Activated CD4-positive, CD25-positive, alpha-beta regulatory T cell treated with anti-CD3 and anti-CD28 coated beads, Interleukin-2, amount 50 U/mL, for 72 hours (primary cell): ENCODE data around the gene NMD3.
"Not testable (repeated sequence)": the region's sequence is repeated elsewhere in the genome, so short reads cannot be mapped to it uniquely, and the experiment has no call there.

ENCODE experiments used
- DNase-seq: peaks from one replicate; pipeline ENCODE4 v3.0.0; 2021

The NMD3 gene

GRCh38 chr3:161233557-161233956 is 12.4 kb downstream of the NMD3 start:
- DNase-seq: no peak

- no peak for DNase-seq
These were observed 15.1 kb downstream of the NMD3 start for GRCh38 chr3:161236240-161236639.

- no peak for DNase-seq
These were observed 18.6 kb downstream of the NMD3 start for GRCh38 chr3:161239700-161240099.

GRCh38 chr3:161244538-161244937 is 23.4 kb downstream of the NMD3 start:
- DNase-seq: no peak

GRCh38 chr3:161247049-161247448 is 25.9 kb downstream of the NMD3 start:
- DNase-seq: no peak

GRCh38 chr3:161250116-161250515 is 29.0 kb downstream of the NMD3 start:
- DNase-seq: no peak

GRCh38 chr3:161251716-161252115 is 30.6 kb downstream of the NMD3 start:
- no peak for DNase-seq

GRCh38 chr3:161252143-161252542 is 31.0 kb downstream of the NMD3 start:
- DNase-seq: no peak

- DNase-seq: no peak
These were observed 32.6 kb downstream of the NMD3 start for GRCh38 chr3:161253711-161254110.

GRCh38 chr3:161254861-161255260 is 33.8 kb downstream of the NMD3 start:
- DNase-seq: no peak

- no peak for DNase-seq
These were observed 41.9 kb downstream of the NMD3 start for GRCh38 chr3:161263057-161263456.

GRCh38 chr3:161264852-161265251 is 43.7 kb downstream of the NMD3 start:
- no peak for DNase-seq

GRCh38 chr3:161265916-161266571 is 44.9 kb downstream of the NMD3 start:
- DNase-seq: no peak

- no peak for DNase-seq
These were observed 45.6 kb downstream of the NMD3 start for GRCh38 chr3:161266731-161267150.

- DNase-seq: no peak
These were observed 46.5 kb downstream of the NMD3 start for GRCh38 chr3:161267646-161268045.

GRCh38 chr3:161268601-161269000 is 47.5 kb downstream of the NMD3 start:
- no peak for DNase-seq

- no peak for DNase-seq
These were observed 49.9 kb downstream of the NMD3 start for GRCh38 chr3:161270991-161271390.

GRCh38 chr3:161271646-161272045 is 50.5 kb downstream of the NMD3 start:
- DNase-seq: no peak

- DNase-seq: no peak
These were observed 51.4 kb downstream of the NMD3 start for GRCh38 chr3:161272524-161272923.

- no peak for DNase-seq
These were observed 52.6 kb downstream of the NMD3 start for GRCh38 chr3:161273589-161274218.

GRCh38 chr3:161274691-161275298 is 53.7 kb downstream of the NMD3 start:
- DNase-seq: no peak

- DNase-seq: no peak
These were observed 54.8 kb downstream of the NMD3 start for GRCh38 chr3:161275919-161276318.

- DNase-seq: not testable (repeated sequence)
These were observed 61.3 kb downstream of the NMD3 start for GRCh38 chr3:161282387-161282786.

GRCh38 chr3:161284989-161285388 is 63.9 kb downstream of the NMD3 start:
- no peak for DNase-seq
